ENCODE results near the gene RNF40.

The RNF40 gene

DNA sequence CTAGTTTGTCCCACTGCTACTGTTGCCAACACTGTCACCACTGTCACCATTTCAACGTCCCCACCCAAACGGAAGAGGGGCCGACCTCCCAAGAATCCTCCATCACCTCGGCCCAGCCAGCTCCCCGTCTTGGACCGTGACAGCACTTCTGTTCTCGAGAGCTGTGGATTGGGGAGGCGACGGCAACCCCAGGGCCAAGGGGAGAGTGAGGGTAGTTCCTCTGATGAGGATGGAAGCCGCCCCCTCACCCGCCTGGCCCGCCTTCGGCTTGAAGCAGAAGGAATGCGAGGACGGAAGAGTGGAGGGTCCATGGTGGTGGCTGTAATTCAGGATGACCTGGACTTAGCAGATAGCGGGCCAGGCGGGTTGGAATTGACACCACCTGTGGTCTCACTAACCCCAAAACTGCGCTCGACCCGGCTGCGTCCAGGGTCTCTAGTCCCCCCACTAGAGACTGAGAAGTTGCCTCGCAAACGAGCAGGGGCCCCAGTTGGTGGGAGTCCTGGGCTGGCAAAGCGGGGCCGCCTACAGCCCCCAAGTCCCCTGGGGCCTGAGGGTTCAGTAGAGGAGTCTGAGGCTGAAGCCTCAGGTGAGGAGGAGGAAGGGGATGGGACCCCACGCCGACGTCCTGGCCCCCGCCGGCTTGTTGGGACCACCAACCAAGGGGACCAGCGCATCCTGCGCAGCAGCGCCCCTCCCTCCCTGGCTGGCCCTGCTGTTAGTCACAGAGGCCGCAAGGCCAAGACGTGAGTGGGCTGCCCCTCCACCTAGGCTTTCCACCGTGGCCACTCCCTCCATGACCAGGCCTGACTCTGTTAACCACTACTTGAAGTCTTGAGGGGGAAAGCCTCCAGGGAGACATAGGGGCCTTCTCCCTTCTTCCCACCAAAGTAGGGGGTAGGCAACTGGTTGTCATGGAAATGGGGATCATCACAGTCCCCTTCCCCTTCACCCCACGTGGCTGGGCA is 22.9 kb upstream of the RNF40 start:
- Histone ChIP-seq H3K9me3 (ENCODE audit: control insufficient read depth, insufficient read depth, low read length) (no peaks in the 10 kb centered on the region), H3K36me3 (ENCODE audit: control insufficient read depth, low read length) (peaks cover 92% of the 10 kb centered on the region), H3K27me3 (ENCODE audit: control insufficient read depth, low read length) (no peaks in the 10 kb centered on the region), H3K4me2 (ENCODE audit: low read length) (no peak overlapping the region), H3K27ac (ENCODE audit: low read depth, low read length) (no peak overlapping the region), H3K9me2 (replicated peaks; ENCODE audit: control insufficient read depth, low read length) (no peaks in the 10 kb centered on the region), H3K4me1 (ENCODE audit: control insufficient read depth, low read length) (no peaks in the 10 kb centered on the region), H3F3A (ENCODE audit: control insufficient read depth, insufficient read depth) (no peaks in the 10 kb centered on the region), H4K20me1 (ENCODE audit: control insufficient read depth, insufficient read depth, low read depth, low read length) (peaks cover 2% of the 10 kb centered on the region; the same call in 1 of the 2 replicates), H3K79me2 (ENCODE audit: control insufficient read depth, low read length) (0 out of 2 replicates have a peak, but pooled peaks cover 2% of the 10 kb centered on the region), H3K4me3 (ENCODE audit: low read length) (no peak overlapping the region)
- TF ChIP-seq CTCF (IDR thresholded peaks at IDR 0.05; ENCODE audit: low read depth, low read length, poor library complexity, severe bottlenecking): no peak
- TF ChIP-seq EZH2phosphoT487 (IDR thresholded peaks at IDR 0.05; ENCODE audit: borderline replicate concordance, low read length): no peak

DNA sequence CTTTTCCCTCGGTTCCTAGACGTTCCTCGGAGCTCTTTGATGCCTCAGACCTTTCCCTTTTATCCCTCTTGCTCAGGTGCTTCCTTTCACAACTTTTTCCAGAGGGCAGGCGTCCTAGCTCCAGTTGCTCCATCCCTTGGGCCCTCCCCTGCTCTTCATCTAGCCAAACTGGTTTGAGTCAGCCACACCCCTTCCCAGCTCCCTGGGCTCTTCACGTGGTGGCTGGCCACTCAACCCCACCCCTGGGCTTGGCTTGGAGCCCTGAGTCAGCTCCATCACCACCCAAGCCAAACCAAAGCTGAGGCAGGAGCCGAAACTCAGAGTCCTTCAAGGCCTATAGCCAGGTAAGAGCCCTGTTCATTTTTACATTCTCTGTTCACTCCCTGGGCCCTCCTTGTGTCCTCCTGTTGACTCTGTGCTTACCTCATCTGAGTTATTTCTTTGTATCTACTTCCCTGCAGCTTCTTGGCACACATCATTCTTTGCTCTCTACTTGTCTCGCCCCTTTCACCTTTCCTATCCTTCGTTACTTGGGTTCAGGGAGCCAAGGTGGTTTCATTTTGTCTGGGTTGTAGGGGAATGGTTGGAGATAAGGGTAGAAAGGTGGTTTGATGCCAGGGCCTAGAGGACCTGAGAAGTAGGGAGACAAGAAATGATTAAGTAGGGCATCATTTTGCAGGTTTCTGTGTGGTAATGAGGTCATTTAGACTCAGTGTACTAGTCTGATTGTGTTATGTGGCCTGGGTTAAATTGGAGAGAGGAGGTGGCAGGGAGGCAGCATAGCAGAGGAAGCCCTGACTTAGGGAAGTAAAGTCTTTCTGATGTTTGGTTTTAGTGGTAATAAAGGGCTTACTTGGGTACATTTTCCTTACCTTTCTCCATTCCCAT is 21.5 kb upstream of the RNF40 start:
- Histone ChIP-seq H3K79me2 (ENCODE audit: control insufficient read depth, low read length) (0 out of 2 replicates have a peak, but pooled peaks cover 2% of the 10 kb centered on the region), H3F3A (ENCODE audit: control insufficient read depth, insufficient read depth) (peaks cover 12% of the 10 kb centered on the region), H3K9me3 (ENCODE audit: control insufficient read depth, insufficient read depth, low read length) (no peaks in the 10 kb centered on the region), H3K27ac (ENCODE audit: low read depth, low read length) (no peak overlapping the region), H3K4me2 (ENCODE audit: low read length) (no peak overlapping the region), H3K9me2 (replicated peaks; ENCODE audit: control insufficient read depth, low read length) (no peaks in the 10 kb centered on the region), H3K4me1 (ENCODE audit: control insufficient read depth, low read length) (no peaks in the 10 kb centered on the region), H3K27me3 (ENCODE audit: control insufficient read depth, low read length) (no peaks in the 10 kb centered on the region), H4K20me1 (ENCODE audit: control insufficient read depth, insufficient read depth, low read depth, low read length) (no peaks in the 10 kb centered on the region), H3K4me3 (ENCODE audit: low read length) (no peak overlapping the region), H3K36me3 (ENCODE audit: control insufficient read depth, low read length) (peaks cover 95% of the 10 kb centered on the region)
- TF ChIP-seq EZH2phosphoT487 (IDR thresholded peaks at IDR 0.05; ENCODE audit: borderline replicate concordance, low read length): no peak
- TF ChIP-seq CTCF (IDR thresholded peaks at IDR 0.05; ENCODE audit: low read depth, low read length, poor library complexity, severe bottlenecking): no peak

DNA sequence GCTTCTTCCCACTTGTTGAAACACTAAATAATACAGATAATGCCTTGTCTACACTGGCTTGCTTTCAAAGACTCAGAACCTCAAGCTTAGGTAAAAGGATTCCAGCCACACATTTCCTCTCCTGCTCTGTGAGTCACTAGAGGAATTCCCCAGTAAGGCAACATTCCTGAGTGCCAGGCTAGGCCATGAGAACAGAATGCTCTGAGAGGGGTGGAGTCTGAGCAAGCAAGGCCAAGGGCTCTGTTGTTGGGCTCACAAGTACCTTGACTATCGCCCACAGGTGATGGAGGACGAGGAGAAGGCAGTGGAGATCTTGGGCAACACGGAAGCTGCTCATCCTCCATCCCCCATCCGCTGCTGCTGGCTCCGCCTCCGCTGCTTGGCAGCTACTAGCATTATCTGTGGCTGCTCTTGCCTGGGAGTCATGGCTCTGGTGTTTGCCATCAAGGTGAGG is 20.6 kb upstream of the RNF40 start:
- no peak overlapping the region for H3K27ac ChIP-seq (ENCODE audit: low read depth, low read length)
- no peaks in the 10 kb centered on the region for H4K20me1 ChIP-seq (ENCODE audit: control insufficient read depth, insufficient read depth, low read depth, low read length)
- H3K4me3 ChIP-seq (ENCODE audit: low read length): no peak overlapping the region

More for the DNA sequence above, 20.6 kb upstream of the RNF40 start:
- Histone ChIP-seq H3F3A (ENCODE audit: control insufficient read depth, insufficient read depth) (peaks cover 12% of the 10 kb centered on the region), H3K36me3 (ENCODE audit: control insufficient read depth, low read length) (peaks cover 86% of the 10 kb centered on the region), H3K4me2 (ENCODE audit: low read length) (no peak overlapping the region), H3K9me3 (ENCODE audit: control insufficient read depth, insufficient read depth, low read length) (no peaks in the 10 kb centered on the region), H3K4me1 (ENCODE audit: control insufficient read depth, low read length) (no peaks in the 10 kb centered on the region), H3K79me2 (ENCODE audit: control insufficient read depth, low read length) (0 out of 2 replicates have a peak, but pooled peaks cover 2% of the 10 kb centered on the region), H3K27me3 (ENCODE audit: control insufficient read depth, low read length) (no peaks in the 10 kb centered on the region), H3K9me2 (replicated peaks; ENCODE audit: control insufficient read depth, low read length) (no peaks in the 10 kb centered on the region)
- TF ChIP-seq CTCF (IDR thresholded peaks at IDR 0.05; ENCODE audit: low read depth, low read length, poor library complexity, severe bottlenecking) (no peak), EZH2phosphoT487 (IDR thresholded peaks at IDR 0.05; ENCODE audit: borderline replicate concordance, low read length) (no peak)
